ENCODE measurements around the gene NME8. TPM values are rescaled to one million over a fixed set of nuclear protein-coding genes. Genes with fewer than 3 reads are reported as not detected.

NME8 gene
- total RNA-seq, 1 donor from 2014 or later = not detected

Other genes starting within 250 kb of the NME8 start
- not detected in 2 replicates for gene GPR141, start 164.8 kb upstream of the NME8 start, total RNA-seq
- gene SFRP4, start 68.2 kb downstream of the NME8 start, total RNA-seq = not detected in 2 replicates
- gene EPDR1, start 72.0 kb downstream of the NME8 start, total RNA-seq = 0.34 TPM in 1 of 2 replicates, not detected in the other

Data from activated T-helper 1 cell treated with anti-CD3 and anti-CD28 coated beads, Interleukin-12 subunit alpha, Interleukin-12 subunit beta, Interleukin-2, Interleukin-4 antibody, amounts not matched to agents 30 ng/mL and 10 ng/mL and 1 ng/mL, durations not matched to agents 14 hours and 24 hours and 36 hours (primary cell).